HUDEP-2 (cell line): ENCODE measurements around the gene GOLGA8J.
"Not testable (repeated sequence)": the region's sequence is repeated elsewhere in the genome, so short reads cannot be mapped to it uniquely, and the experiment has no call there.

Experiments
- DNase-seq, 76 experiments: peaks; one replicate each; lab custom pipeline; 2025; ENCODE audit not compliant: unreplicated experiment in 76 of 76; lab: John Stamatoyannopoulos, UW

GOLGA8J gene, protein sequence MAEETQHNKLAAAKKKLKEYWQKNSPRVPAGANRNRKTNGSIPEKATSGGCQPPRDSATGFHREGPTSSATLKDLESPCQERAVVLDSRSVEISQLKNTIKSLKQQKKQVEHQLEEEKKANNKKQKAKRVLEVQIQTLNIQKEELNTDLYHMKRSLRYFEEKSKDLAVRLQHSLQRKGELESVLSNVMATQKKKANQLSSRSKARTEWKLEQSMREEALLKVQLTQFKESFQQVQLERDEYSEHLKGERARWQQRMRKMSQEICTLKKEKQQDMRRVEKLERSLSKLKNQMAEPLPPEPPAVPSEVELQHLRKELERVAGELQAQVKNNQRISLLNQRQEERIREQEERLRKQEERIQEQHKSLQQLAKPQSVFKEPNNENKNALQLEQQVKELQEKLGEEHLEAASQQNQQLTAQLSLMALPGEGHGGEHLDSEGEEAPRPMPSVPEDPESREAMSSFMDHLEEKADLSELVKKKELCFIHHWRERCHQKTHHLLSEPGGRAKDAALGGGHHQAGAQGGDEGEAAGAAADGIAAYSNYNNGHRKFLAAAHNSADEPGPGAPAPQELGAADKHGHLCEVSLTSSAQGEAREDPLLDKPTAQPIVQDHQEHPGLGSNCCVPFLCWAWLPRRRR

DNA sequence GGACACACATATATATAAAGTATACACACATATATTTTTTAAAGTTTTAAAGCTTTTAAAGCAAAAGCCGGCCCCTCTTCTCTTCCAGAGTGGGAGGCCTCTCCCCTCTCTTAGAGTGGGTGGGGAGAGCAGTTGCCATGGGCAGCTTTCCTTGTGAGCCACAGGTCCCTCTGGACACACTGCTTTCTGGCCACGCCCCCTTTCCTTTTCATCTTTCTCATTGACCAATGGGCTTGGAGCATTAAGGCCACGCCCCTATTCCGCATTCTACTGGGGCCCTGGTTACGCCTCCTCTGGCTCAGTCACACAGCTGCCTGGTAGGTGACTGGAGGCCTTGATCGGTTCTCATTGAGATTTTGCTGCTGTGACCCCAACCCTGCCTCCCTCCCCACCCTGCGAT, at the start of gene GOLGA8J:
GOLGA8J (plus strand) TSS at position 301 of the 400 bp plus-strand sequence; CDS start at position 399, 98 bp downstream.
- DNase-seq: not testable (repeated sequence)

DNA sequence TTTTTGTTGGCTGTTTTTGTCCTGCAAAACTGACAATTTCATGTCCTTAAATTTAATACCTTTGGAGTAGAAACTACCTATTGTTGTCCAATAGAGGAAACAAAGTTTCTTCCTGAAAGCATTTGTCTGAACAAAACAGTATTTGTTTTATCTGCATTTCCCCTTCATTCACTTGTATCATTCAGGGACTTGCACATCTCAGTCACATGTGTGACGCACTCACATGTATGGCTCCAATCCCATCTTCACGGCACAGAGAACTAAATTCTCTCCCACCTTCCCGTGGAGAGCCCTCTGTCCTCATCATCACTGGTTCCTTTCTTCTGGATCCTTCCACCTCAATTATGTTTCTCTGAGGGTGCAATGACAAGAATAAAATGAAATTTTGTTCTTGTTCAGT, 49.5 kb upstream of the GOLGA8J start:
- no peak for DNase-seq

DNA sequence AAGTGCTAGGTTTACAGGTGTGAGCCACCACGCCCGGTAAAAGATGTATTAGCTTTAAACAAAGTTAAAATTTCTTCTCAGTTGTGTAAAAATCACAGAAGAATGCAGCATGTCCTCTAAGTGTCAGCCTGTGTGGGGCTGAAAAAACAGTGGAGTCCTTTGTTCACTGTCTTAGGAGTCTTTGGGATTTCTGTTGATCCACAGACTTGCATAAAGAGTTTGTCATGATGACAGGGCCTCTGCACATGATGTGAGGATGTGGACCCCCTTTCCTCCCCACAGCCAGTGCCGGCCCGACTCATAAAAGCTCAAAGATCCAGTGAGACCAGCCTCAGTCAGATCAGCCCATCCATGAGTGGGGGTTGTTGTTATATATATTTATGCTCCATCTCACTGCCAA, 49.0 kb upstream of the GOLGA8J start:
- no peak for DNase-seq

DNA sequence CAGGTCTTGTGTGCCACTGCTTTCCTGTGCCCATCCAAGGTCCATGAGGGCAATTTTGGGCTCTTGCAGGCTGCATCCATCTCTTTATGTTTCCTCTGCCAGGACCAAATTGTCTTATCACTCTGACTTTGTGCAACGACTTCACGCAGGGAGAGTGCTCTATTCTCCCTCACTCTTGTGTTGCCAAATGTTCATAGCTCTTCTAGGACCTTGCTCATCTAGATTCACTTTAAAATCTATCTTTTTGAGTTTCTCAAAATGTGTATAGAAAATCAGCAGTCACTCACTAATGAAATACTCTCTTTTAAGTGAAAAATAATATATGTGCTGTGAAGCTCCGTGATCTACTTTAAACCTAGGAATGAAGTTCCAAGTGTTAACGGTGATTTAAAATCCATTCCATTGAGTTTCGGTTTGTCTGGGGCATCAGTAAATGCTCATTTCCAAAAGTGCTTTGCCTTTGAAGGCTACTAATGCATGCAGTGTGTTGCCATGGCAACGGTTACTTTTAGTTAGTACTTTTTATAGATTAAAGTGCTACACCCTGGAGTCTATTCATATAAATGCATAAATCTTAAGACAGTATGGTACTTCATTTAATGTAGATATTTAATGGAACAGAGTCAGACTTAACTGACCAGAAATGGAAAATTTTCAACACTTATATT, 46.6 kb upstream of the GOLGA8J start:
- DNase-seq: no peak

DNA sequence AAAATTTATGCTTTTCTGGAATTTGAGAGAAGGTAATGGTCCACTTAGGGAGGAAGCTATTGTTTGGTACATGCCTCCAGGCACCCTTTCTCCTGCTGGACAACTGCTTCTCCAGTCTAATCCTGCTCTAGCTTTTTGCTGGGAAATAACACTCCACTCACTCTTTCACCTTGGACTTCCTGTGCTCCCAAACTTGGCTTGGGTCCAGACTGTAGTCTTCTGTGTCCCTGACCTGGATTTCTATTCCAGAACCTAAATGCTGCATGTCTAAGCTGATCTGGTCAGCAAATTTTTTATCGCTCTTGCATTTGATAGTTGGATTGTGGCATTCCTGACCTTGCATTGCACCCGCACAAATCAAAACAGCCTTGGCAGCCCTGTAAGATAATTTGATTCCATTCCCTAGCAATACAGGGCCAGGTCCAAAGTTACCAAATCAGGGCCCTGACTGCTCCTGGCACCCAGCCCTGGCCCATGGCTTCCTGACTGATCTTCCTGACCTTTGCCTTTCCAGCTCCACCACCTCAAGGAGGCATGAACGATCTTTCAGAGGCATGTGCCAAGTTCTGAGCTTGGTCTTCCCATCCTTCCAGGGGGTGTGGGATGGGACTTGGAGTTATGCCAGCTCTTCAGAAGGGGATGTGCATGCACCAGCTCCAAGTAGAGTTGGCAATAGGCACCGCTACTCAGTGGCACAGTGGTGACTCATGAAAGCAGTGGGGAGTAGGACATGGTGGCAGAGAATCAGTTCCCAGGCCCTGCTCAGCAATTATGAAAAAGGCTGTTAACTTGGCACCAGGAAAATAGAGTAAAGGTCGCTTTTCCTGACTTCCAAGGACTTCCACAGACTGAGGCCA, 43.9 kb upstream of the GOLGA8J start:
- no peak for DNase-seq

DNA sequence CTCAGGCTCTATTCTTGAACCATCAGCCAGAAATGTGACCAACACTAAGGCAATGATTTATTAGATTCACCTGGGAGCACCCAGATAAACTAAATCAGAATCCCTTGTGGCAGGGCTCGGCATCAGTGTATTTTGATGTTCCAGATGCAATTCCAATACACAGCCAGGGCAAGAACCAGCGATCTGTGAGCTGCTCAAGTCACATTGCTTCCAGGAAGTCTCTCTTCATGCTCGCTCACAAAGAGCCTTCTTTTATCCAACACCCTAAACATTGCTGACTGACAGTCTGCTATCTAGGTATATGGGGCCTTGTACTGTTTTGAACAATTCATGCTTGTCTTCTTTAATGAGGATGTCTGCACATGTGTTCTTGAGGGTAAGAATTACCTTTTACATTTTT, 40.9 kb upstream of the GOLGA8J start:
- no peak for DNase-seq

DNA sequence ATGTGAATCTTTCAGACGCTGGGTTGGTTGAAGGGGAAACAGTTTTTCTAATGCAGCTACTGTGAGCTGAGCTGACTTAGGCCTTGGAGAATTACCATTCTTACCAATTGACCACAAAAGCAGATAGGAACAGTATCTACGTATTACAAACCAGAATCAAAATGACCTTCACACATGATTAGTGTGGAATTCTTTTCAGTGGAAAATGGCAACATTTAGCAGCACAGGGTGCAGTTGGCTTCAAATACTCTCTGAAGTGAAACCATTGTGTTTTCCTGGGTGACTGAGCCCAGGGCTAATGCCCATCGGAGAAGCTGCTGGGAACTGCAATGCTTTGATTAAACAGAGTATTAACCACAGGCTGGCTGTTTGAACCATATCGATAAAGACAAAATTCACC, 40.2 kb upstream of the GOLGA8J start:
- DNase-seq: no peak

DNA sequence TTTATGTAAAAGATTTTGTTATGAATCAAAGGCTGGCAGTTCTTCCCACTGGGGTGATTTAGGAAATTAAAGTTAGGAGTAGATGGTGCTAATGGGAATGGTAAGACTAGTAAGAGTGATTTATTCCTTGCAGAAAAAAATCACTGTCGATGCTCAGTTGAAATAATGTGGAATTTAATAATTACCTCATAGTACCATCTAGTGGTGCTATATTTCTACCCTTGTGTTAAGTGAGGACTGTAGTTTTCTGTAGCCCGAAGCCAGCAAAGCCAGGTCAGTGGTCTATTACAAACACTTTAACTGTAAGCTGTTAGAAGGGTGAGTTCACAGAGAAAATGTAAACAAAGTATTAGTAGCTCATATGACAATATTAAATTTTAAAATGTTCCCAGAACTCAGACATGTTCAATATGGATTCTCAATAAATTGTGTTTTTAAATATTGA, 39.5 kb upstream of the GOLGA8J start:
- no peak for DNase-seq

DNA sequence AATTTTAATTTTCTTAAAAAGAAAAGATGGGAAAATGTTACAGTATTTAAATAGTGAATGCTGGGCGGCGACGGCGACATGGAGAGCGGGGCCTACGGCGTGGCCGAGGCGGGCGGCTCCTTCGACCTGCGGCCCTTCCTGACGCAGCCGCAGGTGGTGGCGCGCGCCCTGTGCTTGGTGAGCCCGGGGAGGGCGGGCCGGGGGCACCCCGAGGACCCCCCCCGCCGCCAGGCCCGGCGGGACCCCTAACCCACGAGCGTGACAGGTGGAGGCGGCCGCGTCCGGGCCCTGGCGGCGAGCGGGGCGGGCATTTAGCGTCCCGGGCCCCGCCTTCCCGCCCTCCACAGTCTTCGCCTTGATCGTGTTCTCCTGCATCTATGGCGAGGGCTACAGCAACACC, 38.4 kb upstream of the GOLGA8J start:
- no peak for DNase-seq

DNA sequence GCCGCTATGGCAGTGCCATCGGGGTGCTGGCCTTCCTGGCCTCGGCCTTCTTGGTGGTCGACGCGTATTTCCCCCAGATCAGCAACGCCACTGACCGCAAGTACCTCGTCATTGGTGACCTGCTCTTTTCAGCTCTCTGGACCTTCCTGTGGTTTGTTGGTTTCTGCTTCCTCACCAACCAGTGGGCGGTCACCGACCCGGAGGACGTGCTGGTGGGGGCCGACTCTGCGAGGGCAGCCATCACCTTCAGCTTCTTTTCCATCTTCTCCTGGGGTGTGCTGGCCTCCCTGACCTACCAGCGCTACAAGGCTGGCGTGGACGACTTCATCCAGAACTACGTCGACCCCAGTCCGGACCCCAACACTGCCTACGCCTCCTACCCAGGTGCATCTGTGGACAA, 37.9 kb upstream of the GOLGA8J start:
- DNase-seq: not testable (repeated sequence)

DNA sequence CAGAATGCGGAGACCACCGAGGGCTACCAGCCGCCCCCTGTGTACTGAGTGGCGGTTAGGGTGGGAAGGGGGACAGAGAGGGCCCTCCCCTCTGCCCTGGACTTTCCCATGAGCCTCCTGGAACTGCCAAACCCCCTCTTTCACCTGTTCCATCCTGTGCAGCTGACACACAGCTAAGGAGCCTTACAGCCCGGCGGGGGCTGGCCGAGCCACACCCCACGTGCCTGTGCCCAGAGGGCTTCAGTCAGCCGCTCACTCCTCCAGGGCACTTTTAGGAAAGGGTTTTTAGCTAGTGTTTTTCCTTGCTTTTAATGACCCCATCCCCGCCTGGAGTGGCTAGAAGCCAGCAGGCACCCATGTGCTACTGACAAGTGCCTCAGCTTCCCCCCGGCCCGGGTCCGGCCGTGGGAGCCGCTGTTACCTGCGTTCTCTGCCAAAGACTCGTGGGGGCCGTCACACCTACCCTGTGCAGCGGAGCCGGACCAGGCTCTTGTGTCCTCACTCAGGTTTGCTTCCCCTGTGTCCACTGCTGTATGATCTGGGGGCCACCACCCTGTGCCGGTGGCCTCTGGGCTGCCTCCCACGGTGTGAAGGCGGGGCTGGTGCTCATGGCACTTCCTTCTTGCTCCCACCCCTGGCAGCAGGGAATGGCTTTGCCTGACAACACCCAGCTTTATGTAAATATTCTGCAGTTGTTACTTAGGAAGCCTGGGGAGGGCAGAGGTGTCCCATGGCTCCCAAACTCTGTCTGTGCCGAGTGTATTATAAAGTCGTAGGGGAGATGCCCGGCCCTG, 37.3 kb upstream of the GOLGA8J start:
- DNase-seq: not testable (repeated sequence)

DNA sequence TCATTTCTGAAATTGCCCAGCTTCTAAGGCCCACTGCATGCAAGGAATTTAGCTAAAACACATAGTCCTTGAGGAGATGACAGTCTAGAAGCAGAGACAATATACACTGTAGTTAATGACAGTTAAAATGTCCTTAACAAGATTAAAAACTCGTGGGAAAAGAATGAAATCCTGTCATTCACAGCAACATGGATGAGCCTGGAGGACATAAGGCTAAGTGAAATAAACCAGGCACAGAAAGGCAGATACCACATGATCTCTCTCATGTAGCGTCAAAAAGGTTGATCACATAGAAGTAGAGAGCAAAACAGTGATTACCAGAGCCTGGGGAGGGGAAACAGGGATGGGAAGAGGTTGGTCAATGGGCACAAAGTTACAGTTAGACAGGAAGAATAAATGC, 36.3 kb upstream of the GOLGA8J start:
- no peak for DNase-seq

DNA sequence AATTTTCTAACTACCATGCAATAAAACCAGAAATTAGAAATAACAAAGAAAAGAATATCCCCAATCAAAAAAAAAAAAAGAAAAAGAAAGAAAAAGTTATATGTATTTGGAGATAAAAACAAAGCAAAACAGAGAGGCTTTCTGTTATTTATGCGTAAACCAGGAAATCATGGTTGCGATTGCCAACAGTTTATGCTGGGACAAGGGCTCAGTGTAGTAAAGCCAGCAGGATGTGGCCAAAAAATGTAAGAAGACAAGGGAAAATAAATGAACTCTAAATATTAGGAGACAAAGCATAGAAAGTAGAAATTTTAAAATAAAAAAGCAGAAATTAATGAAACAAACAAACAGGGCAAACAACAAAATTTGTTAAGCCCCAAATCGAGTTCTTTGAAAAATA, 27.2 kb upstream of the GOLGA8J start:
- no peak for DNase-seq

DNA sequence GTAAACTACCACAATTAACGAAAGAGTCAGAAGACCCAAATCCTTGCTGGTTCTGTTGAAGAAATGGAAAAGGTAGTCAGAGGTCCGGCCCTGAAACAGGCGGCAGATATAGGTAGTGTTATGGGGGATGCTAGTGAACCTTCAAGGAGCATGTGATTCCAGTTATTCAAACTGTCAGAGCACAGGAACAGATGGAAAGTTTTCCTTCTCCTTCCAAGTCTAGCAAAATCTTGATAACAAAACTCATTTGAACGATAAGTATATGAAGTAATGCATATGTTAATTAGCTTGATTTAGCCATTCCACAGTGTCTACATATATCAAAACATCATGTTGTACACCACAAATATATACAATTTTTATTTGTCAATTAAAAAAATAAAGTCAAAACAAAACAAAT, 26.6 kb upstream of the GOLGA8J start:
- DNase-seq: no peak

DNA sequence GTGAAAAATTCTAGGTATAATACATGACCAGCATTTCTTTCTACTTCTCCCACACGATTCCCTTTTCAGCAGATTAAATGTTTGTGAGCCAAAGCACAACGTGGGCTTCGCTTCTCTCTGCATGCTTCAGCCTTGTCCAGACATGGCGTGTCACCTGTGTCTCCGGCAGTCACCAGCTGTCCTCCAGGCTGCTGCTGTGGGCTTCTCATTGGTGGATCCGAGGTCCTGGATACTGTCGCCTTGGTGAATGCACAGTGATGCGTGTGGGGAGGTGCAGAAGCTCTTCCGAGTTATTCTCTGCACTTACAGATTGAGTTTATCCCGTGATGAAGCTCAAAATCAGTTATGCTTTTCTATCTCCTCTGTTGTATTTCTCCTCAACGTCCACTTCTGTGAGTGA, 23.0 kb upstream of the GOLGA8J start:
- DNase-seq: no peak

DNA sequence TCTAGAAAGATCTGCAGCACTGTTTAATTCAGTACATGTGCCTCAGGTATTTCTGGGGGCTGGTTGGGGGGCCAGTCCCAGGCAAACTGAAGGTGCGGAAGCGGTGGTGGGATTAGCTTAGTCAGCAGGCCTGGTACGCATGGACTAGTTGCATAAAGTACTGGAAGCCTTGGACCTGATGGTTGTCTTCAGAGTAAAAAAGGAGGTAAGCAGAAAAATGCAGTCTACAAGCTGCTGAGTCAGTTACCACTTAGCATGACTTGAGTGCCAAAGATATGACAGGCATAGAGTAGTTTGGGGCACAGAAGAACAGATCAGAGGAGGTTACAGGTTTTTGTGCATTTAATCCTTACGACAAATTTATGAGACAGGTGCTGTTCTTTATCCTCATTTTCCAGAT, 19.9 kb upstream of the GOLGA8J start:
- DNase-seq: no peak

DNA sequence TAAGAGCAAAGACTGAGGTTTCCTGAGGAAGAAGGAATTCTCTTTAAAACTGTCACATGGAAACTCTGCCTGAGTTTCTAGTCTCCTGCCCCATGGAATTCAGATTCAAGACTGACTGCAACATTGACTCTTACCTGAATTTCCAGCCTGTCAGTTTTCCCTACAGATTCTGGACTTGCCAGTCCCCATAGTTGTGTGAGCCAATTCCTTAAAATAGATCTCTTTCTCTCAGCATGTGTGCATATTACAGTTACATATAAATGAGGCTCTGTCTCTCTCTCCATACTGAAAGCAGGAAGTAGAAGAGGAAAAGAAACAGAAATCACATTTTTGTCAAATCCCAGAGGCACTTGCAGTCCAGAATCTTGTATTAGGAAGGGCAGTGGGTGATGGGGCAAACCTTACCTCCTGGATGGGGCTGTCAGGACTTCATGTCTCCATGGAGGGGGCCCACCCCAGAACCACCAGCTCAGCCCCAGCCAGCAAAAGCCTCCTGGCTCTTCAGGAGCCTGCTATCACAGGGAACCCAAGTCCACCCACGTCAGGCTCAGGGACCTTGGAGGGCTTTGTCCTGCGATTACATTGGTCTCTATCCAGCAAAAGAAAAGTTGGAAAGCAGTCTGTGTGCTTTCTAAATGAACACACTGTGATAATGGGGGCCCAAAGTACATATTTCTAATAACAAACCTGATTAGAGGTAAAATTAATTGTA, 18.8 kb upstream of the GOLGA8J start:
- no peak for DNase-seq

DNA sequence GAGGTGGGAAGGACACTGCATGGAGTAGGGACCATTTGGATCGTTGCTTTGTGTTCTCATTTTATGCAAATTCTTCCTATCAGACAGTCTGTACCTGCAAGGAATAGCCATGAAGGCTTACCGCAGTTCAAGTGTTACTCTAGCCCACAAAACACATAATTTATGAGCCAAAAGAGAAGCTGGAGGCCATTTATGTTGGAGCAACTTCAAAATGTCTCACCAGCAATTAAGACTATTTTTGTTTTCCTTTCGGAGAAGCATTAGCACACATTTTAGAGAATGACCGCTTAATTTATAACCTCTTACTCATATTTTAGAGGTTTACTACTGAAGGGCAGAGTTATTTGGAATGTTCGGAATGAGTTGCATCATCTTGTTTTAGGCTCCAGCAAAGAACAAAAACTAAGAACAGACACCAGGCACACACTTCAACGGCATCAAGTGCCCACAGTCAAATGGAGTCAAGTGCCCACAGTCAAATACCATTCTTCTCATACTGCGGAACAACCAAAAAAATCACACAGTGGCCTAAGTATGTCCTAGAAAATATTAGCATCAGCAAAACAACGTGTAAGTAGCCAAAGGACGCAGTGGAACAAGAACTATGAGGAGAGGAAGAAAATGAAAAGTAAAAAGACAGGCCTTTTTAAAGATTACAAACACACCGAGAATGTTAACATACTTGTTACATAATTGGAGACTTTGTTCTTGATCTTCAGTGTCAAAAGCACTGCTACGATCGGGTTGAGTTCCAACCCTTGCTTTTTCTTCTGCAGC, 17.5 kb upstream of the GOLGA8J start:
- no peak for DNase-seq

DNA sequence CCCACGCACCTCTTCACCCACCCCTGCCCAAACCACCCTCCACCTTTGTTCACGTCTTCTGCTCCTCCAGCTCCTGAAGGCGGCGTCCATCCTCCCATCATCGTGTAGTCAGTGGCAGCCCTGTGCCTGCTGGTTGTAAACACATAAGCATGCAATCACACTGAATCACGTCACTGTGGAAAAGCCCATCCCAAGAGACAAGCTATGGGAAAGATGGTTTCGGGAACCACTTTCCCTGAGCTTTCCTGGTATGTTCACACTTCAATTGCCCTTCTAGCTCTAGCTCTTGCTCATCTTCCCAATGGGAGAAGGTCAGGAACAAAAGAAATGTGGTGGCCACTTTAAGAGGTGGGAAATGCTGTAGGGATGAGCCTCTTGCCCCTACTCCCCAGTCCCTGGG, 14.4 kb upstream of the GOLGA8J start:
- DNase-seq: no peak
